DND-41 (cell line): Measurements from ENCODE around the gene DRC1.

ENCODE experiments used
- ATAC-seq: fragments of 200-7000 bp; cut with Tn5 transposase; 3 replicates; pipeline ENCODE4 v1.9.1; 2021; ENCODE audit warnings: low read depth; ENCODE audit not compliant: insufficient read depth
- DNase-seq: peaks from one replicate; pipeline ENCODE4 v3.0.0-alpha.2; 2020
- H2AFZ ChIP-seq: 2 replicates; pipeline ENCODE4 v1.6.0; 2012; ENCODE audit warnings: low read depth, low read length
- H3K27ac ChIP-seq: 2 replicates; pipeline ENCODE4 v1.5.1; 2012; ENCODE audit warnings: low read length, inconsistent platforms
- H3K27me3 ChIP-seq: fragments of 200-600 bp; sonication (generic); 2 replicates; pipeline ENCODE4 v1.6.0; 2012; ENCODE audit warnings: low read length, mild to moderate bottlenecking, inconsistent platforms; ENCODE audit not compliant: insufficient read depth, poor library complexity
- H3K36me3 ChIP-seq: 2 replicates; pipeline ENCODE4 v1.5.1; 2012; ENCODE audit warnings: low read length, inconsistent platforms; ENCODE audit not compliant: insufficient read depth
- H3K4me1 ChIP-seq: 2 replicates; pipeline ENCODE4 v1.5.1; 2012; ENCODE audit warnings: mild to moderate bottlenecking, low read length; ENCODE audit not compliant: insufficient read depth
- H3K4me2 ChIP-seq: 2 replicates; pipeline ENCODE4 v1.6.0; 2012; ENCODE audit warnings: mild to moderate bottlenecking, moderate library complexity, low read length, inconsistent platforms; ENCODE audit not compliant: insufficient read depth
- H3K4me3 ChIP-seq, 2 experiments: fragments of 200-600 bp in 1 of 2; shearing (Covaris generic) in 1 of 2; 2 replicates each; pipeline ENCODE4 v1.5.1; 2012 to 2016; ENCODE audit warnings: inconsistent platforms in 2 of 2, low read length in 2 of 2, mild to moderate bottlenecking in 2 of 2, low read depth in 1 of 2, moderate library complexity in 1 of 2
- H3K79me2 ChIP-seq: 2 replicates; pipeline ENCODE4 v1.6.0; 2012; ENCODE audit warnings: low read length, inconsistent platforms; ENCODE audit not compliant: insufficient read depth
- H3K9ac ChIP-seq: 2 replicates; pipeline ENCODE4 v1.6.0; 2012; ENCODE audit warnings: low read depth, mild to moderate bottlenecking, inconsistent platforms, low read length, moderate library complexity
- H3K9me3 ChIP-seq: 2 replicates; pipeline ENCODE4 v1.5.1; 2012; ENCODE audit warnings: low read length, moderate library complexity, mild to moderate bottlenecking, inconsistent platforms; ENCODE audit not compliant: insufficient read depth, severe bottlenecking
- H4K20me1 ChIP-seq: 2 replicates; pipeline ENCODE4 v1.6.0; 2012; ENCODE audit warnings: low read length; ENCODE audit not compliant: insufficient read depth
- CTCF ChIP-seq: IDR thresholded peaks from 2 replicates; pipeline ENCODE4 v1.5.1; 2012; ENCODE audit warnings: borderline replicate concordance, low read length, moderate library complexity, mild to moderate bottlenecking; ENCODE audit not compliant: poor library complexity, severe bottlenecking; ENCODE audit errors: extremely low read depth
- EZH2 ChIP-seq: IDR thresholded peaks from 3 replicates; pipeline ENCODE4 v1.6.1; 2012; ENCODE audit warnings: borderline replicate concordance, low read depth, mild to moderate bottlenecking, moderate library complexity, low read length, inconsistent platforms; ENCODE audit not compliant: severe bottlenecking

Gene DRC1

GRCh38 chr2:26456440-26457250 lies 54.9 kb downstream of the DRC1 start:
- H3K4me1 ChIP-seq, result no peaks in the 10 kb centered on the region
- H3K36me3 ChIP-seq, result no peaks in the 10 kb centered on the region
- H3K4me3 ChIP-seq, result no peak overlapping the region
- H3K4me2 ChIP-seq, result no peak overlapping the region
- no peaks in the 10 kb centered on the region for H4K20me1 ChIP-seq
- no peak overlapping the region for H3K27ac ChIP-seq
- no peaks in the 10 kb centered on the region for H3K27me3 ChIP-seq
- no peaks in the 10 kb centered on the region for H3K79me2 ChIP-seq
- DNase-seq (no peak), ATAC-seq (no peak)
- no peak overlapping the region for H3K9ac ChIP-seq
- H2AFZ ChIP-seq, result no peak overlapping the region
- H3K9me3 ChIP-seq, result no peaks in the 10 kb centered on the region
- TF ChIP-seq CTCF (no peak), EZH2 (no peak)

GRCh38 chr2:26457251-26457666 lies 55.5 kb downstream of the DRC1 start:
- Histone ChIP-seq H3K4me3 (no peak overlapping the region), H2AFZ (no peak overlapping the region), H3K9me3 (no peaks in the 10 kb centered on the region), H3K9ac (no peak overlapping the region), H3K79me2 (no peaks in the 10 kb centered on the region), H3K4me2 (no peak overlapping the region), H3K27me3 (no peaks in the 10 kb centered on the region), H3K27ac (no peak overlapping the region), H3K36me3 (no peaks in the 10 kb centered on the region), H3K4me1 (no peaks in the 10 kb centered on the region), H4K20me1 (no peaks in the 10 kb centered on the region)
- ATAC-seq (no peak), DNase-seq (no peak)
- TF ChIP-seq CTCF (no peak), EZH2 (no peak)

- Histone ChIP-seq H3K79me2 (no peaks in the 10 kb centered on the region), H2AFZ (no peak overlapping the region), H3K4me3 (no peak overlapping the region), H3K36me3 (no peaks in the 10 kb centered on the region), H3K27ac (no peak overlapping the region), H3K27me3 (no peaks in the 10 kb centered on the region), H3K9me3 (no peaks in the 10 kb centered on the region), H3K4me1 (no peaks in the 10 kb centered on the region), H3K9ac (no peak overlapping the region), H3K4me2 (no peak overlapping the region), H4K20me1 (no peaks in the 10 kb centered on the region)
- DNase-seq, result no peak
- TF ChIP-seq CTCF (no peak), EZH2 (no peak)
- no peak for ATAC-seq
These were observed 56.1 kb downstream of the DRC1 start for GRCh38 chr2:26457695-26458364.
